Subcutaneous abdominal adipose tissue (tissue), 5 donors: ENCODE measurements around the gene E2F1.

Experiments
- H3K27ac ChIP-seq: one replicate; pipeline ENCODE4 v1.7.0; 2013; ENCODE audit warnings: low read depth, mild to moderate bottlenecking, inconsistent platforms, low read length, moderate library complexity
- H3K27me3 ChIP-seq, 5 donors: one replicate each; pipeline ENCODE4 v1.7.0; 2013; ENCODE audit warnings: low read length in 5 of 5, inconsistent platforms in 1 of 5; ENCODE audit not compliant: control insufficient read depth in 5 of 5, insufficient read depth in 4 of 5
- H3K36me3 ChIP-seq, 5 donors: one replicate each; pipeline ENCODE4 v1.7.0; 2013; ENCODE audit warnings: low read length in 5 of 5; ENCODE audit not compliant: control insufficient read depth in 5 of 5, insufficient read depth in 5 of 5
- H3K4me1 ChIP-seq, 5 donors: one replicate each; pipeline ENCODE4 v1.7.0; 2013; ENCODE audit warnings: low read length in 5 of 5, mild to moderate bottlenecking in 3 of 5, moderate library complexity in 1 of 5; ENCODE audit not compliant: control insufficient read depth in 5 of 5, insufficient read depth in 5 of 5
- H3K4me3 ChIP-seq, 5 donors: one replicate each; pipeline ENCODE4 v1.7.0; 2013; ENCODE audit warnings: low read length in 5 of 5, low read depth in 1 of 5
- H3K9ac ChIP-seq, 5 donors: one replicate each; pipeline ENCODE4 v1.7.0; 2013; ENCODE audit warnings: low read length in 5 of 5, mild to moderate bottlenecking in 4 of 5, moderate library complexity in 3 of 5
- H3K9me3 ChIP-seq, 5 donors: one replicate each; pipeline ENCODE4 v1.7.0; 2013; ENCODE audit warnings: low read length in 5 of 5; ENCODE audit not compliant: control insufficient read depth in 5 of 5
- donor health status: healthy.
- donor health status: healthy.
- donor health status: healthy.
- donor health status: healthy.
- donor health status: healthy.

The E2F1 gene

DNA sequence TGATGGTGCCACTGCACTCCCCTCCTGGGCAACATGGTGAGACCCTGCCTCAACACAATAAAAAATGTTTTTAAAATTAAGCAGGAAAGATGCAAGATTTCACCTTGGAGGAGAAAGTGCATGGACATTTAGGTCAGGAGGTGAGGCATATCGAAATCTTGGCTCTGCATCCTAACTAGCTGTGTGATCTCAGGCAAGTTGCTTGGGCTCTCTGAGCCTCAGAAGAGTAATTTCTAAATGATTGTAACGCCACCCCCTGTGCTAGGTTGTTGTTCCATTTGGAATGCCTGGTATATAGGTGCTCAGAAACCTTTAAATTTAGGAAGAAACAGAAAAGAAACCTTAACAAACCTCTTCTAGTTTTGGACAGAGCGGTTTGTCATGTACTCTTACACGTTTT is 60.0 kb downstream of the E2F1 start:
- Histone ChIP-seq H3K4me3 (no peak overlapping the region), H3K36me3 (peaks cover 14 to 65% (median 52%) of the 10 kb centered on the region in 5 donors)

More for the DNA sequence above, 60.0 kb downstream of the E2F1 start:
- no peak overlapping the region for H3K9ac ChIP-seq
- H3K27ac ChIP-seq: no peak overlapping the region
- H3K27me3 ChIP-seq: no peaks in the 10 kb centered on the region
- H3K4me1 ChIP-seq: no peaks in the 10 kb centered on the region
- H3K9me3 ChIP-seq: no peaks in the 10 kb centered on the region
